Hematopoietic multipotent progenitor cell treated with erythropoietin and hydrocortisone succinate and interleukin-3 and kit ligand, for 4 days (in vitro differentiated cells): Measurements from ENCODE around the gene CD6.

Experiments used
- DNase-seq: peaks from one replicate; pipeline ENCODE4 v3.0.0-alpha.2; 2015

CD6 gene

GRCh38 chr11:60987577-60988277, 16.2 kb downstream of the CD6 start:
- no peak for DNase-seq

GRCh38 chr11:60988658-60989057, 17.2 kb downstream of the CD6 start:
- DNase-seq = no peak

- DNase-seq = no peak
These were observed 17.7 kb downstream of the CD6 start for GRCh38 chr11:60989093-60989650.

- DNase-seq = no peak
These were observed 20.0 kb downstream of the CD6 start for GRCh38 chr11:60991457-60991856.

GRCh38 chr11:60992842-60993409, 21.4 kb downstream of the CD6 start:
- peak; percentile 89 for DNase-seq

GRCh38 chr11:60993615-60994014, 22.1 kb downstream of the CD6 start:
- DNase-seq = no peak

- no peak for DNase-seq
These were observed 23.1 kb downstream of the CD6 start for GRCh38 chr11:60994541-60995080.

GRCh38 chr11:60995798-60996197, 24.3 kb downstream of the CD6 start:
- DNase-seq = no peak

- DNase-seq = no peak
These were observed 25.1 kb downstream of the CD6 start for GRCh38 chr11:60996381-60997138.

GRCh38 chr11:61000426-61000825, 28.9 kb downstream of the CD6 start:
- no peak for DNase-seq

GRCh38 chr11:61001931-61002330, 30.5 kb downstream of the CD6 start:
- DNase-seq = no peak

GRCh38 chr11:61002598-61002997, 31.1 kb downstream of the CD6 start:
- DNase-seq = no peak

GRCh38 chr11:61004180-61004611, 32.7 kb downstream of the CD6 start:
- peak; percentile 51 for DNase-seq

- peak; percentile 31 for DNase-seq
These were observed 33.3 kb downstream of the CD6 start for GRCh38 chr11:61004761-61005181.

- no peak for DNase-seq
These were observed 36.0 kb downstream of the CD6 start for GRCh38 chr11:61007383-61007955.

GRCh38 chr11:61007956-61008896, 36.7 kb downstream of the CD6 start:
- DNase-seq = no peak

- no peak for DNase-seq
These were observed 37.5 kb downstream of the CD6 start for GRCh38 chr11:61008971-61009370.

GRCh38 chr11:61009392-61010275, 38.2 kb downstream of the CD6 start:
- no peak for DNase-seq

GRCh38 chr11:61010466-61011228, 39.2 kb downstream of the CD6 start:
- DNase-seq = no peak
